ENCODE data around the gene SERPINA3. TPM values are rescaled to one million over a fixed set of nuclear protein-coding genes. Genes with fewer than 3 reads are reported as not detected.

SERPINA3 gene
- total and polyA plus RNA-seq, 8 donors: 15.1 to 1,820 (median 99.6) TPM

- no peak for DNase-seq
- no peak for TF ChIP-seq POLR2A (IDR thresholded peaks at IDR 0.05)
- TF ChIP-seq CTCF (IDR thresholded peaks at IDR 0.05): no peak
- TF ChIP-seq EP300 (IDR thresholded peaks at IDR 0.05): no peak
- no peak for TF ChIP-seq POLR2AphosphoS5 (IDR thresholded peaks at IDR 0.05)
- WGBS, 5 donors: 69 to 81% (median 74%) methylated on average over 4 of the region's 4 CpGs
- Histone ChIP-seq H3K27ac (no peak overlapping the region), H3K36me3 (no peaks in the 10 kb centered on the region), H3K4me1 (peaks cover 5 to 10% (median 5%) of the 10 kb centered on the region in 4 donors), H3K9me3 (no peaks in the 10 kb centered on the region), H3K4me3 (no peak overlapping the region), H3K27me3 (no peaks in the 10 kb centered on the region)
- intact Hi-C loops (cut with DNase I; ENCODE audit: low total_unique reads): no loop called here
Observed at GRCh38 chr14:94593749-94594431, 18.3 kb upstream of the SERPINA3 start.

GRCh38 chr14:94594441-94594840 lies 17.8 kb upstream of the SERPINA3 start:
- intact Hi-C loops (cut with DNase I; ENCODE audit: low total_unique reads): no loop called here
- no peak overlapping the region for H3K4me3 ChIP-seq
- no peaks in the 10 kb centered on the region for H3K27me3 ChIP-seq
- no peak for DNase-seq
- H3K4me1 ChIP-seq: peaks cover 11 to 14% (median 11%) of the 10 kb centered on the region in 4 donors
- H3K9me3 ChIP-seq: no peaks in the 10 kb centered on the region
- TF ChIP-seq CTCF (IDR thresholded peaks at IDR 0.05) (no peak), POLR2A (IDR thresholded peaks at IDR 0.05) (no peak), POLR2AphosphoS5 (IDR thresholded peaks at IDR 0.05) (no peak), EP300 (IDR thresholded peaks at IDR 0.05) (no peak)
- no peaks in the 10 kb centered on the region for H3K36me3 ChIP-seq
- H3K27ac ChIP-seq: no peak overlapping the region
- 88 to 96% (median 92%) methylated on average over 7 of the region's 7 CpGs for WGBS, 5 donors

- no peak for DNase-seq
- H3K9me3 ChIP-seq: no peaks in the 10 kb centered on the region
- no peaks in the 10 kb centered on the region for H3K36me3 ChIP-seq
- H3K27ac ChIP-seq: no peak overlapping the region
- WGBS, 5 donors: 46 to 93% (median 88%) methylated on average over 2 of the region's 2 CpGs
- H3K4me3 ChIP-seq: no peak overlapping the region
- no peaks in the 10 kb centered on the region for H3K27me3 ChIP-seq
- H3K4me1 ChIP-seq: peaks cover 20 to 28% (median 26%) of the 10 kb centered on the region in 4 donors
- intact Hi-C loops (cut with DNase I; ENCODE audit: low total_unique reads): no loop called here
- TF ChIP-seq POLR2AphosphoS5 (IDR thresholded peaks at IDR 0.05) (no peak), POLR2A (IDR thresholded peaks at IDR 0.05) (no peak), EP300 (IDR thresholded peaks at IDR 0.05) (no peak), CTCF (IDR thresholded peaks at IDR 0.05) (no peak)
Observed at GRCh38 chr14:94595912-94596311, 16.3 kb upstream of the SERPINA3 start.

- Histone ChIP-seq H3K9me3 (no peaks in the 10 kb centered on the region), H3K36me3 (no peaks in the 10 kb centered on the region), H3K27me3 (no peaks in the 10 kb centered on the region), H3K4me1 (peaks cover 20 to 33% (median 27%) of the 10 kb centered on the region in 4 donors), H3K27ac (no peak overlapping the region), H3K4me3 (no peak overlapping the region)
- no peak for DNase-seq
- intact Hi-C loops (cut with DNase I; ENCODE audit: low total_unique reads): no loop called here
- TF ChIP-seq POLR2AphosphoS5 (IDR thresholded peaks at IDR 0.05) (no peak), CTCF (IDR thresholded peaks at IDR 0.05) (no peak), EP300 (IDR thresholded peaks at IDR 0.05) (no peak), POLR2A (IDR thresholded peaks at IDR 0.05) (no peak)
- 86 to 95% (median 90%) methylated on average over 9 of the region's 9 CpGs for WGBS, 5 donors
Observed at GRCh38 chr14:94596361-94596760, 15.8 kb upstream of the SERPINA3 start.
